ENCODE measurements around the gene CACNA1G.

Gene CACNA1G

DNA sequence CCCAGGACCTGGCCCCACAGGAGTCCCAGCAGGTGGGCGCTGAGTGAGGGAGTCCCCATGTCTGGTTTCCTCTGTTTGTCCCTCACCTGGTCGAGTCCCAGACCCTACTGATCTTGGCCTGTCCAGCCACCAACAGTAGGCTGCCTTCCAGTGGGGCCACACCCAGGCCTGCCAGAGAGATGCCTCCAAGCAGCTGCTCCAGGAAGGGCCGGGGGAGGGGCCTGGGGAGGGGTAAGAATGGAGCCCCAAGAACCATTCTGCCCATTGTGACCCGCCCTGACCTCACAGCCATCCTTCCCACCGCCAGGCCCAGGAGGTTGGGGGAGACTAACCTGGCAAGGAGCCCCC is 12.8 kb upstream of the CACNA1G start:
- TF ChIP-seq GATA2 (IDR thresholded peaks at IDR 0.05; ENCODE audit: low read depth, low read length) (no peak), GATA3 (IDR thresholded peaks at IDR 0.05; ENCODE audit: low read depth, low read length) (no peak)

DNA sequence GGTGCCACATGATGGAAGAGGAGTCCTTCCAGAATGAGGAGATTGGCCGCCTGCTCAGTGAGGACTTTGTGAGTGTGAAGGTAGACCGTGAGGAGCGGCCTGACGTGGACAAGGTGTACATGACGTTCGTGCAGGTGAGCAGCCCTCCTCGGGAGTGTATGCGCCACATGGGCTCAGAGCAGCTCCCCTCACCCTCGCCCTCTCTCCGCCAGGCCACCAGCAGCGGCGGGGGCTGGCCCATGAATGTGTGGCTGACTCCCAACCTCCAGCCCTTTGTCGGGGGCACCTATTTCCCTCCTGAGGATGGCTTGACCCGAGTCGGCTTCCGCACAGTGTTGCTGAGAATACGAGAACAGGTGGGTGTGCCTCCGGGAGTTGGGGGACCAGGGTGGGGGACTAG is 11.7 kb upstream of the CACNA1G start:
- TF ChIP-seq GATA3 (IDR thresholded peaks at IDR 0.05; ENCODE audit: low read depth, low read length) (no peak), GATA2 (IDR thresholded peaks at IDR 0.05; ENCODE audit: low read depth, low read length) (no peak)

DNA sequence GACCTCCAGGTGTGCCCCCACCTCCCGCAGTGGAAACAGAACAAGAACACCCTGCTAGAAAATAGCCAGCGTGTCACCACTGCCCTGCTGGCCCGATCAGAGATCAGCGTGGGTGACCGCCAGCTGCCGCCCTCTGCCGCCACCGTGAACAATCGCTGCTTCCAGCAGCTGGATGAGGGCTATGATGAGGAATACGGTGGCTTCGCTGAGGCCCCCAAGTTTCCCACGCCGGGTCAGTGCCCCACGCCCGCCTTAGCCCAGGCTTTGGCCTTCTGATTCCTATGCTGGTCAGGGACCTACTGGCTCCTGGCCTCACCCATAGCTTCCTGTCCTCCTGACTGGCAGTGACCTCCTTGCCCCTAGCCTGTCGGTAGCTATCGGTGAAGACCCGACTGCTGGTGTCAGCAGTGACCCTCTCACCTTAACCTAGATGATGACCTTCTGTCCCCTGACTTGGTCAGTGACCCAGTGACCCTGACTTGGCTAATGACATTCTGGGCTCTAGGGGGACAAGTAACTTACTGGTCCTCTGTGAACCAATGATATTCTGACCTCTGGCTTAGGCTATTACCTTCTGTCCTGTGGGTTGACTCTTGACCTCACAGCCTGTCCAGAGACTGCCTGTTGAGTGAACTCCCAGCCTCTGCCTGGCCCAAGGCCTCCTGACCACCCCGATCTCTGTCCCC is 11.1 kb upstream of the CACNA1G start:
- no peak for TF ChIP-seq GATA3 (IDR thresholded peaks at IDR 0.05; ENCODE audit: low read depth, low read length)
- no peak for TF ChIP-seq GATA2 (IDR thresholded peaks at IDR 0.05; ENCODE audit: low read depth, low read length)

DNA sequence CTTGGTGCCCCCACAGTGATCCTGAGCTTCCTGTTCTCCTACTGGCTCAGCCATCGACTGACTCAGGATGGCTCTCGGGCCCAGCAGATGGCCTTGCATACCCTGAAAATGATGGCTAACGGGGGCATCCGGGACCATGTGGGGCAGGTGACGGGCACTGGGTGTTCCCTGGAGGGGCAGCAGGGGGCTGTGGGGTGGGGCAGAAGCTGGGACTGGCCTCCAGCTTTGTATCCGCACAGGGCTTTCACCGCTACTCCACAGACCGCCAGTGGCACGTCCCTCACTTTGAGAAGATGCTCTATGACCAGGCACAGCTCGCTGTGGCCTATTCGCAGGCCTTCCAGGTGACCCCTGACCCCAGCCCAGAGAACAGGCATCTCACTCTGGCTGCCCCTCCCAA is 10.5 kb upstream of the CACNA1G start:
- TF ChIP-seq GATA3 (IDR thresholded peaks at IDR 0.05; ENCODE audit: low read depth, low read length) (no peak), GATA2 (IDR thresholded peaks at IDR 0.05; ENCODE audit: low read depth, low read length) (no peak)

DNA sequence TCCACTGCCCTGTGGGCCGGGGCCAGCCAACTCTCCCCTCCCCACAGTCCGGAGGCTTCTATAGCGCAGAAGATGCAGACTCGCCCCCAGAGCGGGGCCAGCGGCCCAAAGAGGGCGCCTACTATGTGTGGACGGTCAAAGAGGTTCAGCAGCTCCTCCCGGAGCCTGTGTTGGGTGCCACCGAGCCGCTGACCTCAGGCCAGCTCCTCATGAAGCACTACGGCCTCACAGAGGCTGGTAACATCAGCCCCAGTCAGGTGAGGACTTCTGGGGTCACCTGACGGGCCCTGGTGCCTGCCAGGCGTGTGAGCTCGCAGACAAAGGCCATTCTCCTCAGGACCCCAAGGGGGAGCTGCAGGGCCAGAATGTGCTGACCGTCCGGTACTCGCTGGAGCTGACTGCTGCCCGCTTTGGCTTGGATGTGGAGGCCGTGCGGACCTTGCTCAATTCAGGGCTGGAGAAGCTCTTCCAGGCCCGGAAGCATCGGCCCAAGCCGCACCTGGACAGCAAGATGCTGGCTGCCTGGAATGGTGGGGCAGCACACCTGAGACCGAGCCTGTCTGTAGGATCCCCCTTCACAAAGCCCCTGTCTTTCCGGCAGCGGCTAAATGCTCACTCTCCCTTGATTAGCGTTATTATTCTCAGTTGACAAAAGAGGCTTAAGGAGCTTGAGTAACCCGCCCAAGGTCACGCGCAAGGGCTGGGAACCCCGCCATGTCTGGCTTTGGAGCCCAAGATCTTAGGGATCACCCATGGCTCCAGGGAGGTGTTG is 9.7 kb upstream of the CACNA1G start:
- TF ChIP-seq GATA3 (IDR thresholded peaks at IDR 0.05; ENCODE audit: low read depth, low read length) (no peak), GATA2 (IDR thresholded peaks at IDR 0.05; ENCODE audit: low read depth, low read length) (no peak)

DNA sequence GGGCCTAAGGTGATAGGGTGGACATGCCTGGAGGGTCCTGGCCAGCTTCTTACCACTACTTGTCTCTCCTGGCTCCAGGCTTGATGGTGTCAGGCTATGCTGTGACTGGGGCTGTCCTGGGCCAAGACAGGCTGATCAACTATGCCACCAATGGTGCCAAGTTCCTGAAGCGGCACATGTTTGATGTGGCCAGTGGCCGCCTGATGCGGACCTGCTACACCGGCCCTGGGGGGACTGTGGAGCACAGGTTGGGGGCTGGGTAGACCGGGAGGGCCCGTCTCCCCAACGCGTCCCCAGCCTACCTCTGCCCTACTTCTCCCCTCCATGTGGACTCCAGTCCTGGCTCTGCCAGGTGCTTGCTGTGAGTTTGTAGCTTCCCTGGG is 9.1 kb upstream of the CACNA1G start:
- no peak for TF ChIP-seq GATA2 (IDR thresholded peaks at IDR 0.05; ENCODE audit: low read depth, low read length)

DNA sequence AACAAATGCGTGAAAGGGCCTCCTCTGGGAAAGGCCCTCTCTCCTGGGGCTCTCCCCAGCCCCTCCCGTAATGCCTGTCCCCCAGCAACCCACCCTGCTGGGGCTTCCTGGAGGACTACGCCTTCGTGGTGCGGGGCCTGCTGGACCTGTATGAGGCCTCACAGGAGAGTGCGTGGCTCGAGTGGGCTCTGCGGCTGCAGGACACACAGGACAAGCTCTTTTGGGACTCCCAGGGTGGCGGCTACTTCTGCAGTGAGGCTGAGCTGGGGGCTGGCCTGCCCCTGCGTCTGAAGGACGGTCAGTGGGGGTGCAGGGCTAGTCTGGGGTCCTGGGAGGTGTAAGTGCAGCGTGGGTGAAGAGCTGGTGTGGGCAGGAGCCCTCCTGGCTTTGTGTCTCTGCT is 8.6 kb upstream of the CACNA1G start:
- no peak for TF ChIP-seq GATA2 (IDR thresholded peaks at IDR 0.05; ENCODE audit: low read depth, low read length)

DNA sequence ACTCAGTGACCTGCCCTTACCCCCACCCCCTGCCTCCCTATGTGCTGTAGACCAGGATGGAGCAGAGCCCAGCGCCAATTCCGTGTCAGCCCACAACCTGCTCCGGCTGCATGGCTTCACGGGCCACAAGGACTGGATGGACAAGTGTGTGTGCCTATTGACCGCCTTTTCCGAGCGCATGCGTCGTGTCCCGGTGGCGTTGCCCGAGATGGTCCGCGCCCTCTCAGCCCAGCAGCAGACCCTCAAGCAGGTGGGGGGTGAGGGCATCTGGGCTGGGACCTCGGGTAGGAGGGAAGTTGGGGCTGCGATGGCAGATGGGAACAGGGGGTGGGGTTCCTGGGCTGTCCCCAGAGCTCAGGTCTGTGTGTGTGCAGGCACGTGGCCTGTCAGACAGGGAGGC is 6.3 kb upstream of the CACNA1G start:
- TF ChIP-seq GATA3 (IDR thresholded peaks at IDR 0.05; ENCODE audit: low read depth, low read length) (no peak), GATA2 (IDR thresholded peaks at IDR 0.05; ENCODE audit: low read depth, low read length) (no peak)

DNA sequence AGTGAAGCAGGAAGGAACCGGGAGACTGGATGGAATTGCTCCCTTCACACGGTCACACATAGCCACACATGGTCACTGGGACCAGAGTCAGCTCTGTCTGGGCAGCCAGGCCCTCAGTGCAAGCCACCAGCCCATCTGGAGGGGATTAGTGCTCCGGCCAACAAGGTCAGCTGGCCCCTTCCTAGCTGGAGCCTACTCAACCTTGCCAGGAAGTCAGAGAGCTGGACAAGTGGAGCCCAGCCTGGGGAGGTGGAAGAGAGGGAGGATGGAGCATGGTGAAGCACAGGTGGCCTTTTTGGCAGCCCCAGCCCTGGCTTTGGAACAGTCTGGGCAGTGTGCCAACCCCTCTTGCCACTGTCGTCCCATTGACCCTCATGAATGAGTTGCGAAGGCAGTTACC is 3.7 kb upstream of the CACNA1G start:
- no peak for TF ChIP-seq GATA2 (IDR thresholded peaks at IDR 0.05; ENCODE audit: low read depth, low read length)

DNA sequence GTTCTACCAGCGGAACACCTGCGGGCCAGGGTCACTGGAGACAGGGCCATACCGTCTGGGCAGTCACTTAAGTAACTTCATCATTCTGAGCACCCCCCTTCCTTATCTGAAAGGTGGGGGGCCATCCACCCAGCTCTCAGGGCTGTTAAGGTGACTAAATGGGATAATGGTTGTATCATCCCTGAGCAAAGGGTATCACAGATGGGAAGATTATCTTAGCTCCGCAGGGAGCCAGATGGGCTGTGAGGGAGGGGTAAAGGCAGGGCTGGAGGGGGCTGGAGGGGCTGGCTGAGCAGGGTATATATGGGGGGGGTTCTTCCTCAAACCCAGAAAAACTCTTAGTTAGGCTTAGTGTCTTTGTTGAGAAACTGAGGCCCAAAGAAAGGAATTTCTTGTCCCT is 2.9 kb upstream of the CACNA1G start:
- TF ChIP-seq GATA3 (IDR thresholded peaks at IDR 0.05; ENCODE audit: low read depth, low read length) (no peak), GATA2 (IDR thresholded peaks at IDR 0.05; ENCODE audit: low read depth, low read length) (peak; percentile 65)

DNA sequence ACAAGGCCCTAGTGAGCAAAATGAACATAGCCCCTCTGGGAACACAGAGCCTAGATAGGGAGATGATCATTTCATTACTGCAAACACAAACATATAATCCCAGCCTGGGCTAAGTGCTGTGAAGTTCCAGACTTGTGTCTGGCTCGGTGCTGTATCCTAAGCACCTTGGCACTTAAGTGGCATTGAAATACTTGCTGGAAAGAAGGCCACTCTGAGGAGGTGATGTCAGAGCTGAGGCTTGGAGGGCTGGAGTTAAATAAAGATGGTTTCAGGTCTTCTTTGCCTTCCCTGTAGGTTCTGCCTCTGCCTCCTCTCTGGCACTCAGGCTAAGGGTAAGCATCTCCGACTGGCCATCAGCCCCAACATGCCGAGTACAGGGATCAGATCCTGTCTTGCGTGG is 2.4 kb upstream of the CACNA1G start:
- TF ChIP-seq GATA3 (IDR thresholded peaks at IDR 0.05; ENCODE audit: low read depth, low read length), result no peak
- no peak for TF ChIP-seq GATA2 (IDR thresholded peaks at IDR 0.05; ENCODE audit: low read depth, low read length)

DNA sequence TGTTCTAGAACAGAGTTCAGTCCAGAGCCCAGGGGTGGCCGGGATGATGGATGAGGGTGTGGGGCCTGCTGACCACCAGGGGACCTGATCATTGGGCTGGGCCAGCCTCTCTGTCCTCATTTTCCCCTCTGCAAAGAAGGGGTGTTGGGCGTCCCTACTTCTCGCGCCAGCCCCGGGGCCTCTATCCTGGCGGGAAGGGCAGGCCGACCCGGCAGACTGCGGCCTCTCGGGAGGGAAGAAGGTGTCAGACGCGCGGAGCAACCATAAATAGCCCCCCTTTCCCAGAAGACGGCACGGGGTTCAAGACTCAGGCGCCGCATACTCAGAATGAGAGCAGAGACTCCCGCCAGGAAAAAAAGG is 2.0 kb upstream of the CACNA1G start:
- TF ChIP-seq GATA3 (IDR thresholded peaks at IDR 0.05; ENCODE audit: low read depth, low read length), result no peak
- TF ChIP-seq GATA2 (IDR thresholded peaks at IDR 0.05; ENCODE audit: low read depth, low read length), result no peak

DNA sequence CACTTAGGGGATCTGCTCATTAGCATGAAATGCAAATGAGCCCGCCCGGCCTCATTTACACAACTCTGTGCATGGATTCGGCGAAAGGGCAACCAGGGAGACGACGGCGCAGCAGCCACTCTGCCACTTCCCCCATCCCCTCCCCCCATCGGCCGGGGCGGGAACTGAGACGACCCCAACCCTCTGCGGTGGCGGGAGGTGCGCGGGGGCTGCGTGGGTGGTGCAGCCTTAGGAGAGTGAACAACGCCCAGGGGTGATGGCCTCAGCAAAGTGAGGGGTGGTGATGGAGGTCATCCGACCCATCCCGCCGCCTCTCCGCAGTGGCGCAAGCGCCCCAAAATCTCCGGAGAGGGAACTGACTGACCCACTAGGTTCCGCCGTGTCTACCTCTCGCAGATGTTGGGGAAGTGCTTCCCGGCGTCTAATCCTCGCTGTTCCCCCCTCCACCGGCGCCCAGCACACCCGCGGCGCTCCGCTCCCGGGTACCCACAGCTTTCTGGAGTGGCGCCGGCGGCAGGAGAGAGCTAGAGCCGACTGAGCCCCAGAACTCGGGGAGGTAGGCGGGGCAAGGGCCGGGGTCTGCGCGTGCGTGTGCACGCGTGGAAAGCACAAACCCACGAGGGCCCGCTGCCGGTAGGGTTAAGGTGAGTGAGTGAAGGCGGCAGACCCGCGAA is 1.4 kb upstream of the CACNA1G start:
- TF ChIP-seq GATA3 (IDR thresholded peaks at IDR 0.05; ENCODE audit: low read depth, low read length) (no peak), GATA2 (IDR thresholded peaks at IDR 0.05; ENCODE audit: low read depth, low read length) (no peak)

DNA sequence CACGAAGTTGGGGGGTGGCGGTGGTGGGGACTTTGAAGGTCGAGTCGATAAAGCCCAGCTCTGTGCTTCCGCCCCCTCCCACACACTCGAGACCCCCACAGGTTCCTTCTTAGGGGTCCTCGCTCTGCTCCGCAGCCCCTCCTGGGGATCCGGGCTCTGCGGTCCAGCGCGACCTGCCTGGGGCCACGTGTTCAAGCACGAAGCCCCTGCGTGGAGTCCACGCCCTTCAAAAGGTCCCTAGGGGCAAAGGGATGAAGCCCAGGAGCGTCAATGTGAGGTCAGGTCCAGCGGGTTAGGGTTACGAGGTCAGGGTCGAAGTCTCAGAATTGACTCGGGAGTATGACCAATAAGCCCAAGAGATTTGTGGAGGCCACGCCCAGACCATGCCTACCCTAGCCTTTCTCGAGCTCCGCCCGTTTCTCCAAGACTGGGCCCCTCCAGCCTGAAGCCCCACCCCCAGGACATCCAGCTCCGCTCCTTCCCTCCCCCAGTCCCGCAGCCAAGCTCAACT is 786 bp upstream of the CACNA1G start:
- no peak for TF ChIP-seq GATA2 (IDR thresholded peaks at IDR 0.05; ENCODE audit: low read depth, low read length)
- TF ChIP-seq GATA3 (IDR thresholded peaks at IDR 0.05; ENCODE audit: low read depth, low read length), result no peak

Measured in SH-SY5Y (cell line).